GM19328 (cell line): ENCODE data around the gene ASIC4.

Experiments used
- ATAC-seq: cut with Tn5 transposase; IDR thresholded peaks from one replicate; pipeline ENCODE4 v1.9.1; 2021; ENCODE audit warnings: mild to moderate bottlenecking, moderate library complexity; ENCODE audit not compliant: unreplicated experiment

The ASIC4 gene

GRCh38 chr2:219565130-219566080 is 51.1 kb downstream of the ASIC4 start:
- no peak for ATAC-seq

GRCh38 chr2:219566640-219567039 is 52.4 kb downstream of the ASIC4 start:
- no peak for ATAC-seq

- ATAC-seq = no peak
Measured at GRCh38 chr2:219567131-219567530, 52.8 kb downstream of the ASIC4 start.

GRCh38 chr2:219567791-219568361 is 53.6 kb downstream of the ASIC4 start:
- ATAC-seq = no peak

- no peak for ATAC-seq
Measured at GRCh38 chr2:219569041-219569440, 54.8 kb downstream of the ASIC4 start.

- no peak for ATAC-seq
Measured at GRCh38 chr2:219569635-219570034, 55.4 kb downstream of the ASIC4 start.

- ATAC-seq = no peak
Measured at GRCh38 chr2:219570194-219570923, 56.1 kb downstream of the ASIC4 start.

GRCh38 chr2:219570924-219571310 is 56.6 kb downstream of the ASIC4 start:
- ATAC-seq = no peak

GRCh38 chr2:219571311-219572236 is 57.3 kb downstream of the ASIC4 start, which contains the start of gene OBSL1:
TSS of gene OBSL1 (minus strand) at chr2:219571539. CDS start at chr2:219571232, 307 bp downstream.
- no peak for ATAC-seq

- ATAC-seq = no peak
Measured at GRCh38 chr2:219572237-219573001, 58.1 kb downstream of the ASIC4 start, which contains the start of gene INHA. TSS of gene INHA (plus strand) at chr2:219572310. CDS start at chr2:219572375, 65 bp downstream.

- no peak for ATAC-seq
Measured at GRCh38 chr2:219573166-219573565, 58.9 kb downstream of the ASIC4 start.

- ATAC-seq = no peak
Measured at GRCh38 chr2:219574484-219575311, 60.4 kb downstream of the ASIC4 start.

- no peak for ATAC-seq
Measured at GRCh38 chr2:219575566-219576504, 61.6 kb downstream of the ASIC4 start.

- no peak for ATAC-seq
Measured at GRCh38 chr2:219576505-219577388, 62.5 kb downstream of the ASIC4 start.

- no peak for ATAC-seq
Measured at GRCh38 chr2:219578811-219579613, 64.7 kb downstream of the ASIC4 start.

- no peak for ATAC-seq
Measured at GRCh38 chr2:219581346-219581745, 67.1 kb downstream of the ASIC4 start.
